ENCODE measurements around the gene WNT10A. TPM values are rescaled to one million over a fixed set of nuclear protein-coding genes. Genes with fewer than 3 reads are reported as not detected.

WNT10A gene
- total RNA-seq, 4 donors from 2014 or later = 0.36 to 2.3 TPM; not detected in 2

DNA sequence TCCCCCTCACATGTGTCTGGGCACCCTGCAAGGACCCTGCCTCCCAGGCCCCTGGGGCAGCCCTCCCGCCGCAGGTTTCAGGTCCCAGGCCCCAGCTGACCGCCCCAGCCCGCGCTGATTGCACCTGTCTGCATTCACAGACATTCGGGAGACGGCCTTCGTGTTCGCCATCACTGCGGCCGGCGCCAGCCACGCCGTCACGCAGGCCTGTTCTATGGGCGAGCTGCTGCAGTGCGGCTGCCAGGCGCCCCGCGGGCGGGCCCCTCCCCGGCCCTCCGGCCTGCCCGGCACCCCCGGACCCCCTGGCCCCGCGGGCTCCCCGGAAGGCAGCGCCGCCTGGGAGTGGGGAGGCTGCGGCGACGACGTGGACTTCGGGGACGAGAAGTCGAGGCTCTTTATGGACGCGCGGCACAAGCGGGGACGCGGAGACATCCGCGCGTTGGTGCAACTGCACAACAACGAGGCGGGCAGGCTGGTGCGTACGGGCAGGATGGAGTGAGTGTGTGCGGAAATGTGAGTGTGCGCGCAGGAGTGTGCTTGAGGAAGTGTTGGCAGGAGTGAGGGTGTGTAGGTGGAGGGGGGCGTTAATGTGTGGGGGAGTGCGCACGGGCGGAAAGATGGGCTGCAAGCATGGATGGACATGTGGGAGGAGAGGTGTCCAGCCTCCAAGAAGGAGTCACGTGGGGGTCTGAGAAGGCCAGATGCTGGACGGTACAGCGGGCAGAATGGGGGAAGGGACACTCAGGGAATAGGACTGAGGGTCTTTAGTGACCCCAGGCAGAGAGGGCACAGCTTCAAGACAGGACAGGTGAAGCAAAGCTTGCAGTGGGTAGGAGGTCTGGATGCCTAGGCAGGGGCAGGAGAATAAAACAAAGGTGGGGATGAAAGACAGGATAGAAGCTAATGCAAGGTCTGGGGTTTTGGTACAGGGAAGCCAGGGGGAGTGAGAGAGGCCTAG, 9.0 kb upstream of the WNT10A start:
- no peak for TF ChIP-seq CTCF (IDR thresholded peaks at IDR 0.05)
- ATAC-seq (ENCODE audit: low FRiP score) = no peak
- no peak for DNase-seq (ENCODE audit: low spot score)

- no peak for ATAC-seq (ENCODE audit: low FRiP score)
- no peak for DNase-seq (ENCODE audit: low spot score)
- no peak for TF ChIP-seq CTCF (IDR thresholded peaks at IDR 0.05)
Observed at GRCh38 chr2:218872645-218873358, 7.8 kb upstream of the WNT10A start.

DNA sequence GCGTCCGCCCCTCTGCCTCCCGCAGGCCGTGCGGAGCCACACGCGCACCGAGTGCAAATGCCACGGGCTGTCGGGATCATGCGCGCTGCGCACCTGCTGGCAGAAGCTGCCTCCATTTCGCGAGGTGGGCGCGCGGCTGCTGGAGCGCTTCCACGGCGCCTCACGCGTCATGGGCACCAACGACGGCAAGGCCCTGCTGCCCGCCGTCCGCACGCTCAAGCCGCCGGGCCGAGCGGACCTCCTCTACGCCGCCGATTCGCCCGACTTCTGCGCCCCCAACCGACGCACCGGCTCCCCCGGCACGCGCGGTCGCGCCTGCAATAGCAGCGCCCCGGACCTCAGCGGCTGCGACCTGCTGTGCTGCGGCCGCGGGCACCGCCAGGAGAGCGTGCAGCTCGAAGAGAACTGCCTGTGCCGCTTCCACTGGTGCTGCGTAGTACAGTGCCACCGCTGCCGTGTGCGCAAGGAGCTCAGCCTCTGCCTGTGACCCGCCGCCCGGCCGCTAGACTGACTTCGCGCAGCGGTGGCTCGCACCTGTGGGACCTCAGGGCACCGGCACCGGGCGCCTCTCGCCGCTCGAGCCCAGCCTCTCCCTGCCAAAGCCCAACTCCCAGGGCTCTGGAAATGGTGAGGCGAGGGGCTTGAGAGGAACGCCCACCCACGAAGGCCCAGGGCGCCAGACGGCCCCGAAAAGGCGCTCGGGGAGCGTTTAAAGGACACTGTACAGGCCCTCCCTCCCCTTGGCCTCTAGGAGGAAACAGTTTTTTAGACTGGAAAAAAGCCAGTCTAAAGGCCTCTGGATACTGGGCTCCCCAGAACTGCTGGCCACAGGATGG, 7.1 kb upstream of the WNT10A start:
- no peak for DNase-seq (ENCODE audit: low spot score)
- TF ChIP-seq CTCF (IDR thresholded peaks at IDR 0.05) = no peak
- ATAC-seq (ENCODE audit: low FRiP score) = no peak

DNA sequence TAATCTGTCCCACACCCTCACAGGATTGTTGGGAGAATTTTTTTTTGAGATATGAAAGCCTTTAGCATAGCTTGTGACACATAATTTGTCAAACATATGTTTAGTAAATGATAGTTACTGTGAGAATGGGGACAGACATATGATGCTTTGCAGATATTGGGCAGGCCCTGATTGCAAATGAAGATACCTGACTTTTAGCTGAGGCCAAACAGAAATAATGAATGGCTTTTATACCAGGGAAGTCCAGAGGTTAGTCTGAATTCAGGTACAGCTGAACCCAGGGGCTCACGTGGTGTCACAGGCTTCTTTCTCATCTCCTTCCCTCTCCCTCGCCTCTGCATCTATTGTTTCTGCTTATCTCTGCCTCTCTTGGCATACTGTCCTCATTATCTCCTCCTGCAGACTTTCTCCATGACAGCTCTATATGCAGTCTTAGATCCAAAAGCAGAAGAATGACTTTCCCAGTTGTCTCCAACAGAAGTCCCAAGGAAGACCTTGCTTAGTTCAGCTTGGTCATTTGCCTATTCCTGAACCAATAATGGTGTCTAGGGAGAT, 4.9 kb upstream of the WNT10A start:
- no peak for TF ChIP-seq CTCF (IDR thresholded peaks at IDR 0.05)
- no peak for ATAC-seq (ENCODE audit: low FRiP score)
- no peak for DNase-seq (ENCODE audit: low spot score)

DNA sequence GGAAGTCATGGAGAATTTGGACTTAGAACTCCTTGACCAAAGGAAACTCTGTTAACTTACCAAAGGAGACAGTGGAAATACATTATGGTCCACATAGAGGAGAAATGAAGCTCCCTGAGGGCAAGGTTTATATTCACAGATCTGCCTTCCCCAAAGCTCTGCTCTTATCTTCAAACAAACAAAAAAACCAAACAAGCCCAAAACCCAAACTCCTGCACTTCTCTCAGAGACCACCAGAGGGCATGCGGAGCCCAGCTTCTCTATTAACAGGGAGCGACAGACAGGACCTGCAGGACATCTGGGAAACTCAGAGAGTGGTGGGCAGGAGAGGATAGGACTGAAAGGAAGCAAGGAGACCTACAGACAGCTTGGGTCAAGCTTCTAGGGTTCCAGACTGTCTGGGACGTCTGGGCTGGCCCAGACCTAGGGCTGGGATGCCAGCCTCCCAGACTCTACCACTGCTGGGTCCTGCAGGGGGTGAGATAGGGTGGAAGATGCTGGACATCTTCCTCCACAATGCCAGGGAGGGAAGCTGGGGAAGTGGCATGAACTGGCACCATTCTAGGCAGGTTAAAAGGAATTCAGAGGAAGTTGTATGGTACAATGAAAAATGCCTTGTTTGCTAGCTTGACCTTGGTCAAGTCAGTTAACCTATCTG, 4.0 kb upstream of the WNT10A start:
- ATAC-seq (ENCODE audit: low FRiP score) = no peak
- TF ChIP-seq CTCF (IDR thresholded peaks at IDR 0.05) = peak in 2 of 3 donors; percentile 85 to 89
- DNase-seq (ENCODE audit: low spot score) = peak; percentile 70

- ATAC-seq (ENCODE audit: low FRiP score) (no peak), DNase-seq (ENCODE audit: low spot score) (no peak)
- no peak for TF ChIP-seq CTCF (IDR thresholded peaks at IDR 0.05)
Observed at GRCh38 chr2:218877331-218877730, 3.3 kb upstream of the WNT10A start.

All from omental fat pad (tissue), 4 donors.